ENCODE data around the gene SETD1A. TPM values are rescaled to one million over a fixed set of nuclear protein-coding genes. Genes with fewer than 3 reads are reported as not detected.

Gene SETD1A
- total RNA-seq, 1 donor from 2014 or later, result 25.9 TPM

DNA sequence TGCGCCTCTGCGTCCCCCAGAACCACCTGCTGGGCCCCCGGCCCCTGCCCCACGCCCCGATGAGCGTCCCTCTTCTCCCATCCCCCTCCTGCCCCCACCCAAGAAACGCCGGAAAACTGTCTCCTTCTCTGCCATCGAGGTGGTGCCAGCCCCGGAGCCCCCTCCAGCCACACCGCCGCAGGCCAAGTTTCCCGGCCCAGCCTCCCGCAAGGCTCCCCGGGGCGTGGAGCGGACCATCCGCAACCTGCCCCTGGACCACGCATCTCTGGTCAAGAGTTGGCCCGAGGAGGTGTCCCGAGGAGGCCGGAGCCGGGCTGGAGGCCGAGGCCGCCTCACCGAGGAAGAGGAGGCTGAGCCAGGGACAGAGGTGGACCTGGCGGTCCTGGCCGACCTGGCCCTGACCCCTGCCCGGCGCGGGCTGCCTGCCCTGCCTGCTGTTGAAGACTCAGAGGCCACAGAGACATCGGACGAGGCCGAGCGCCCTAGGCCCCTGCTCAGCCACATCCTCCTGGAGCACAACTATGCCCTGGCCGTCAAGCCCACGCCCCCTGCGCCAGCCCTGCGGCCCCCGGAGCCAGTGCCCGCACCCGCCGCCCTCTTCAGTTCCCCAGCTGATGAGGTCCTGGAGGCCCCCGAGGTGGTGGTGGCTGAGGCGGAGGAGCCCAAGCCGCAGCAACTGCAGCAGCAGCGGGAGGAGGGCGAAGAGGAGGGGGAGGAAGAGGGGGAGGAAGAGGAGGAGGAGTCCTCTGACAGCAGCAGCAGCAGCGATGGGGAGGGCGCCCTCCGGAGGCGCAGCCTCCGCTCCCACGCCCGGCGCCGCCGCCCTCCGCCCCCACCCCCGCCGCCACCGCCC is 21.8 kb downstream of the SETD1A start:
- intact Hi-C loops (cut with micrococcal nuclease), result loop anchor here (10.0 kb wide), 1 partner anchor 885 kb away; no protein-coding TSS in a partner anchor

DNA sequence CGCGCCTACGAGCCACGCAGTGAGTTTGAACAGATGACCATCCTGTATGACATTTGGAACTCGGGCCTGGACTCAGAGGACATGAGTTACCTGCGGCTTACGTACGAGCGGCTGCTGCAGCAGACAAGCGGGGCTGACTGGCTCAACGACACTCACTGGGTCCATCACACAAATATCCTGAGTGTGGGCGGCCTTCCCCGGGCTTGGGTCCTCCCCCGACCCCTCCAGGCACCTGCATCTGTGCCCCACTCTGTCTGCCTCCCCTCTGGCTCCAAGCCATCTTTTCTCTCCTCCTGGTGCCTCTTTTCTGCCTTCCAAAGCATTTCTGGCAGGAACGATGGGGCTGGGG is 22.4 kb downstream of the SETD1A start:
- intact Hi-C loops (cut with micrococcal nuclease), result loop anchor here (10.0 kb wide), 1 partner anchor 885 kb away; no protein-coding TSS in a partner anchor

GRCh38 chr16:30980434-30980833 is 22.9 kb downstream of the SETD1A start:
- intact Hi-C loops (cut with micrococcal nuclease), result loop anchor here (10.0 kb wide), 1 partner anchor 884 kb away; no protein-coding TSS in a partner anchor

DNA sequence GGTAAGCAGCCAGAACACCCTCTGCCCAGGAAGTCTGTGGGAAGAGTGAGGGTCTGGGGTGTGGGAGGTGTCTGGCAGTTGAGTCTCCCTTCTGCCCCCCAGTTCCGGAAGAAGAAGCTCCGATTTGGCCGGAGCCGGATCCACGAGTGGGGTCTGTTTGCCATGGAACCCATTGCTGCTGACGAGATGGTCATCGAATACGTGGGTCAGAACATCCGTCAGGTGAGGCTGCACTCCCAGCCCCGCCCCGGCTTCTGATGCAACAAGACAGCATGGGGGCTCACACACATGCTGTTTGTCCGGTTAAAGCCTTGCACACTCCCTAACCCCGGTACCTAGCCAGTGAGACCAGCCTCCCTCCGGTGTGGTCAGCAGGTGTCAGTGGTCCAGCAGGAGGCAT is 23.4 kb downstream of the SETD1A start:
- intact Hi-C loops (cut with micrococcal nuclease), result loop anchor here (10.0 kb wide), 1 partner anchor 884 kb away; no protein-coding TSS in a partner anchor

- intact Hi-C loops (cut with micrococcal nuclease), result loop anchor here (10.0 kb wide), 1 partner anchor 882 kb away; no protein-coding TSS in a partner anchor
Observed at GRCh38 chr16:30982548-30983288, 25.2 kb downstream of the SETD1A start.

- intact Hi-C loops (cut with micrococcal nuclease), result loop anchor here (10.0 kb wide), 1 partner anchor 881 kb away; no protein-coding TSS in a partner anchor
Observed at GRCh38 chr16:30983289-30983889, 25.8 kb downstream of the SETD1A start.

DNA sequence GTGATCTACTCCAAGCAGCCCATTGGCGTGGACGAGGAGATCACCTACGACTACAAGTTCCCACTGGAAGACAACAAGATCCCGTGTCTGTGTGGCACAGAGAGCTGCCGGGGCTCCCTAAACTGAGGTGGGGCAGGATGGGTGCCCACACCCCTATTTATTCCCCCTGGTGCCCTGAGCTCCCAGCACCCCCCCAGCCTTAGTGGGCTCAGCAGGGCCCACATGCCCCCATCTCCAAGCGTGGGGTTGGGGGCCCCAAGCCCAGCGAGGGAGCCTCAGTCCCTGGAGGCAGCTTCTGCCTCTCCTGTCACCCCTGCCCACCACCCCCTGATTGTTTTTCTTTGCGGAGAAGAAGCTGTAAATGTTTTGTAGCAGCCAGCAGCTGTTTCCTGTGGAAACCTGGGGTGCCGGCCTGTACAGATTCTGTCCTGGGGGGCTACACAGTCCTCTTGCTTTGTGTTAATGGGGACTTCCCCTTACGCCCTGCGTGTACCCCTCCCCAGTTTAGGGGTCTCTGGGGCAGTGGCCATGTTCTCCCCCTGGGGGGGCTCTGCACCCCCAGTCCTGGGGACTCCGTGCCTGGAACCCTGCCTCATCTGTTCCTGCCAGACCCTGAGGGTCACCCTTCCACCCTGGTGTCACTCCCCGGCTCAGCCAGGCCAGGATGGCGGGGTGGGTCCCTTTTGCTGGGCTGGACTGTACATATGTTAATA is 26.5 kb downstream of the SETD1A start:
- intact Hi-C loops (cut with micrococcal nuclease), result loop anchor here (10.0 kb wide), 1 partner anchor 881 kb away; no protein-coding TSS in a partner anchor

DNA sequence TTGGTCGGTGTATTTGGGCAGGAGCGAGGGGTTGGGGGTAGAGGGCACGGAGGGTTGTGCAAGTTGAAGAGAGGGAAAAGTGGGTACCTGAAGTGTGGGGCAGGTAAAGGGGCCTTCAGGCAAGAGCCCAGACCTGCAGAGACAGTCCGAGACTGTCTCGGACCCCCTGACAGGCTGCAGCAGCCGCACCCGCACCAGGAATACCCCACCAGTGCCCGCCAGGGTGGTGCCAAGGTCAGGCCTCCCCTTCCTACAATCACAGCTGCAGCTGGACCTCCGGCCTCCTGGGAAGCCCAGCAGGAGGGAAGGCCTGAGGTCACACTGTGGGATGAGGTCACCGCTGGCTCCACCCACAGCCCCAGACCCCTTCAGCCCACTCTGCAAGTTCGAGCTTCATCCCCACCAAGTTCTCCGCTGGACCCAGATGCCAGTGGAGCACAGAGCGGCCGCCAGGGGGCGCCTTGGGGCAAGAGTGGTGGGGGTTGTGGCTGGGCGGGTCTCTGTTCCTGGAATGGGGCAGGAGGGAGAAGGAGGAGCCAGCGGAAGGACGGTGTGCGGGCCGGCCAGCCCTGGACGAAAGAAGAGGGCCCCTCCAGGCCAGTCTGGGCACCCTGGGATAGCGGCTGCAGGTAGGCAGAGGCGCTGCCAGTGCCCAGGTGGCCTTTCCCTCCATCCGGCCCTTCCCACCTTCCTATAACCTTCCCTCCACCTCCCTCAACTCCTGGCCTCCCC is 27.3 kb downstream of the SETD1A start, which contains the start of gene HSD3B7:
TSS of gene HSD3B7 (plus strand) at position 539 of the 732 bp plus-strand sequence. CDS start 452 bp downstream, outside the sequence.
- intact Hi-C loops (cut with micrococcal nuclease), result loop anchor here (1.0 to 10.0 kb wide), 8 partner anchors 12 to 880 kb away; partner anchors contain the start of genes STX4, VKORC1, ZNF646 and ZNF668

DNA sequence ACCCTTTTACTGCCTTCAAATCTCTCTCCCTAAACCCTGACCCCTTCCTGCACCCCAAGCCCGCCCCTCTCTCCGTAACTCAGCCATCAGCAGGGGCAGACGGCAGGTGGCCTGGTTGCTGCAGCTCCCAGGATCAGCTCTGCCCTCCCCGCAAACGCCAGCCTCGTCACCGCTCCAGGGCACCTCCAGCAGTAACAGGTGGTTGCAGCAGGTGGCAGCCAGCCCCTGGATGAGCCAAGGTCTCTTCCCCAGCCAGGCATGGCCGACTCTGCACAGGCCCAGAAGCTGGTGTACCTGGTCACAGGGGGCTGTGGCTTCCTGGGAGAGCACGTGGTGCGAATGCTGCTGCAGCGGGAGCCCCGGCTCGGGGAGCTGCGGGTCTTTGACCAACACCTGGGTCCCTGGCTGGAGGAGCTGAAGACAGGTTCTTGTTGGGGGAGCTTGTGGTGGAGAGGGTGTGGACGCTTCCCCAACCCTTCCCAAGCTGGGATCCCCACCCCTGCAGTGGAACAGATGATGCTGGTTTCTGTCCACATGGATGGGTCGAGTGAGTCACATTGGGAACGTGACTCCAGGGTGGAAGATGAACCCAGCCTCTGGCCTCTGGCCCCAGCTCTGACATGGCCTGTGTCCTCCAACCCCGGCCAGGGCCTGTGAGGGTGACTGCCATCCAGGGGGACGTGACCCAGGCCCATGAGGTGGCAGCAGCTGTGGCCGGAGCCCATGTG is 28.0 kb downstream of the SETD1A start:
- intact Hi-C loops (cut with micrococcal nuclease), result loop anchor here (1.0 to 10.0 kb wide), 8 partner anchors 12 to 879 kb away; partner anchors contain the start of genes STX4, VKORC1, ZNF646 and ZNF668

GRCh38 chr16:30986129-30986991 is 28.8 kb downstream of the SETD1A start:
- intact Hi-C loops (cut with micrococcal nuclease), result loop anchor here (10.0 kb wide), 1 partner anchor 878 kb away; no protein-coding TSS in a partner anchor

DNA sequence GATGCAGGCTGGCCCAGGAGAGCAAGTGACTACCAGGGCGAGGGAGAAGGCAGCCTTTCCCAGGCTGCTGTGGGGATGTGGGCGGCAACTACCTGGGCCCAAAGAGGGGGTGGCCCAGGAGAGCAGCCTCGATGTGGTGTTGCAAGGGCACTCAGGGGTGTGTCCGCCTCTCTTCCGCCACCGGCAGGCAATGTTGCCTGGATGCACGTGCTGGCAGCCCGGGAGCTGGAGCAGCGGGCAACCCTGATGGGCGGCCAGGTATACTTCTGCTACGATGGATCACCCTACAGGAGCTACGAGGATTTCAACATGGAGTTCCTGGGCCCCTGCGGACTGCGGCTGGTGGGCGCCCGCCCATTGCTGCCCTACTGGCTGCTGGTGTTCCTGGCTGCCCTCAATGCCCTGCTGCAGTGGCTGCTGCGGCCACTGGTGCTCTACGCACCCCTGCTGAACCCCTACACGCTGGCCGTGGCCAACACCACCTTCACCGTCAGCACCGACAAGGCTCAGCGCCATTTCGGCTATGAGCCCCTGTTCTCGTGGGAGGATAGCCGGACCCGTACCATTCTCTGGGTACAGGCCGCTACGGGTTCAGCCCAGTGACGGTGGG is 30.1 kb downstream of the SETD1A start:
- intact Hi-C loops (cut with micrococcal nuclease), result loop anchor here (10.0 kb wide), 1 partner anchor 877 kb away; no protein-coding TSS in a partner anchor

GRCh38 chr16:30989469-30990047 is 32.0 kb downstream of the SETD1A start:
- intact Hi-C loops (cut with micrococcal nuclease), result loop anchor here (10.0 kb wide), 3 partner anchors 365 to 875 kb away; partner anchors contain the start of genes COX6A2 and ITGAX

- intact Hi-C loops (cut with micrococcal nuclease), result loop anchor here (10.0 kb wide), 2 partner anchors 365 to 435 kb away; partner anchors contain the start of genes COX6A2 and ITGAX
Observed at GRCh38 chr16:30990105-30990504, 32.6 kb downstream of the SETD1A start.

GRCh38 chr16:30991052-30991451 is 33.5 kb downstream of the SETD1A start:
- intact Hi-C loops (cut with micrococcal nuclease), result loop anchor here (10.0 kb wide), 2 partner anchors 364 to 434 kb away; partner anchors contain the start of genes COX6A2 and ITGAX

GRCh38 chr16:30992276-30992780 is 34.8 kb downstream of the SETD1A start:
- intact Hi-C loops (cut with micrococcal nuclease), result loop anchor here (10.0 kb wide), 2 partner anchors 362 to 432 kb away; partner anchors contain the start of genes COX6A2 and ITGAX
